Measurements from ENCODE around the gene POU2F3. TPM values are rescaled to one million over a fixed set of nuclear protein-coding genes. Genes with fewer than 3 reads are reported as not detected.

The POU2F3 gene
- total RNA-seq, 1 donor from 2014 or later, result not detected

- peaks cover 48% of the 10 kb centered on the region for H3K27me3 Mint-ChIP-seq
- ATAC-seq (ENCODE audit: low read depth), result no peak
- no peaks in the 10 kb centered on the region for H3K36me3 Mint-ChIP-seq (ENCODE audit: low read depth)
- CTCF ChIA-PET, result no interaction called here
- H3K4me1 Mint-ChIP-seq, result peaks cover 52% of the 10 kb centered on the region
- H3K27ac Mint-ChIP-seq, result no peak overlapping the region
- intact Hi-C loops (cut with micrococcal nuclease), result loop anchor here (10.0 kb wide), 2 partner anchors 587 to 1233 kb away; no protein-coding TSS in a partner anchor
- POLR2A ChIA-PET, result interaction anchor here (0.5 kb wide), 1 partner anchor 103 kb away, joined by 3 read pairs; no protein-coding TSS in a partner anchor
- H3K9me3 Mint-ChIP-seq, result peaks cover 1% of the 10 kb centered on the region
- TF ChIP-seq CTCF (IDR thresholded peaks at IDR 0.05), result no peak
- no peak for DNase-seq
- H3K4me3 Mint-ChIP-seq, result no peak overlapping the region
These were observed 102.3 kb downstream of the POU2F3 start for GRCh38 chr11:120342226-120342625.

- ATAC-seq (ENCODE audit: low read depth) (no peak), DNase-seq (no peak)
- ChIA-PET CTCF (no interaction called here), POLR2A (no interaction called here)
- Mint-ChIP-seq H3K36me3 (ENCODE audit: low read depth) (no peaks in the 10 kb centered on the region), H3K9me3 (peaks cover 1% of the 10 kb centered on the region), H3K4me1 (peaks cover 50% of the 10 kb centered on the region), H3K27me3 (peaks cover 47% of the 10 kb centered on the region), H3K4me3 (no peak overlapping the region), H3K27ac (no peak overlapping the region)
- intact Hi-C loops (cut with micrococcal nuclease), result loop anchor here (10.0 kb wide), 2 partner anchors 588 to 1232 kb away; no protein-coding TSS in a partner anchor
- no peak for TF ChIP-seq CTCF (IDR thresholded peaks at IDR 0.05)
These were observed 102.7 kb downstream of the POU2F3 start for GRCh38 chr11:120342678-120343077.

- ChIA-PET CTCF (no interaction called here), POLR2A (no interaction called here)
- no peak overlapping the region for H3K27ac Mint-ChIP-seq
- intact Hi-C loops (cut with micrococcal nuclease), result loop anchor here (10.0 kb wide), 2 partner anchors 589 to 1231 kb away; no protein-coding TSS in a partner anchor
- H3K27me3 Mint-ChIP-seq, result peaks cover 45% of the 10 kb centered on the region
- no peaks in the 10 kb centered on the region for H3K36me3 Mint-ChIP-seq (ENCODE audit: low read depth)
- no peak for TF ChIP-seq CTCF (IDR thresholded peaks at IDR 0.05)
- peak; percentile 67 for ATAC-seq (ENCODE audit: low read depth)
- H3K4me3 Mint-ChIP-seq, result peak overlapping the region; percentile 28
- H3K4me1 Mint-ChIP-seq, result peaks cover 45% of the 10 kb centered on the region
- DNase-seq, result no peak
- H3K9me3 Mint-ChIP-seq, result no peaks in the 10 kb centered on the region
These were observed 103.5 kb downstream of the POU2F3 start for GRCh38 chr11:120343429-120343828.

GRCh38 chr11:120344302-120345004, 104.5 kb downstream of the POU2F3 start:
- Mint-ChIP-seq H3K36me3 (ENCODE audit: low read depth) (no peaks in the 10 kb centered on the region), H3K4me3 (peak overlapping the region; percentile 21), H3K27ac (peak overlapping the region; percentile 30), H3K9me3 (no peaks in the 10 kb centered on the region), H3K27me3 (peaks cover 48% of the 10 kb centered on the region), H3K4me1 (peaks cover 41% of the 10 kb centered on the region)
- TF ChIP-seq CTCF (IDR thresholded peaks at IDR 0.05), result no peak
- peak; percentile 82 for ATAC-seq (ENCODE audit: low read depth)
- DNase-seq, result no peak
- POLR2A ChIA-PET, result no interaction called here
- intact Hi-C loops (cut with micrococcal nuclease), result loop anchor here (1.0 to 10.0 kb wide), 4 partner anchors 8 to 1230 kb away; partner anchors contain the start of gene ARHGEF12
- CTCF ChIA-PET, result no interaction called here

- intact Hi-C loops (cut with micrococcal nuclease), result loop anchor here (5.0 to 10.0 kb wide), 3 partner anchors 41 to 1229 kb away; no protein-coding TSS in a partner anchor
- Mint-ChIP-seq H3K36me3 (ENCODE audit: low read depth) (no peaks in the 10 kb centered on the region), H3K27me3 (peaks cover 46% of the 10 kb centered on the region), H3K27ac (no peak overlapping the region), H3K4me1 (peaks cover 37% of the 10 kb centered on the region), H3K9me3 (no peaks in the 10 kb centered on the region), H3K4me3 (no peak overlapping the region)
- ATAC-seq (ENCODE audit: low read depth) (no peak), DNase-seq (no peak)
- no peak for TF ChIP-seq CTCF (IDR thresholded peaks at IDR 0.05)
- ChIA-PET CTCF (interaction anchor here (1.6 kb wide), 1 partner anchor 11 kb away, joined by 4 read pairs; no protein-coding TSS in a partner anchor), POLR2A (interaction anchor here (0.7 kb wide), 1 partner anchor 100 kb away, joined by 4 read pairs; no protein-coding TSS in a partner anchor)
These were observed 106.3 kb downstream of the POU2F3 start for GRCh38 chr11:120346233-120346632.
